HCT116 (cell line): ENCODE measurements around the gene CCDC81.

Experiments used
- CEBPB ChIP-seq: IDR thresholded peaks from 2 replicates; pipeline ENCODE4 v1.6.1; 2012; ENCODE audit warnings: low read depth
- EGR1 ChIP-seq: IDR thresholded peaks from 2 replicates; pipeline ENCODE4 v1.6.1; 2012; ENCODE audit warnings: low read depth
- EZH2 ChIP-seq: fragments of 200-600 bp; sonication (generic); IDR thresholded peaks from 2 replicates; pipeline ENCODE4 v1.6.1; 2017; ENCODE audit warnings: antibody characterized with exemption, mixed run types
- FOSL1 ChIP-seq: IDR thresholded peaks from 2 replicates; pipeline ENCODE4 v1.6.1; 2012; ENCODE audit warnings: low read depth
- POLR2A ChIP-seq: IDR thresholded peaks from 2 replicates; pipeline ENCODE4 v1.7.0; 2011; ENCODE audit warnings: borderline replicate concordance; ENCODE audit not compliant: insufficient read depth, insufficient read length; ENCODE audit errors: extremely low read depth
- POLR2AphosphoS5 ChIP-seq: IDR thresholded peaks from 2 replicates; pipeline ENCODE4 v1.6.1; 2011; ENCODE audit warnings: mild to moderate bottlenecking, low read depth, low read length, moderate library complexity
- YY1 ChIP-seq: IDR thresholded peaks from 2 replicates; pipeline ENCODE4 v1.6.1; 2011; ENCODE audit warnings: low read length, low read depth, moderate library complexity, mild to moderate bottlenecking; ENCODE audit not compliant: insufficient replicate concordance; ENCODE audit errors: extremely low read depth
- ZNF274 ChIP-seq: fragments of 200-500 bp; sonication (Bioruptor generic); IDR thresholded peaks from 2 replicates; pipeline ENCODE4 v1.6.1; 2014; ENCODE audit warnings: mild to moderate bottlenecking, low read depth, low read length, inconsistent platforms
- TF ChIP-seq, protein P1 (sequence below), 3 experiments: fragments of 200-600 bp in 1 of 3; sonication (generic) in 1 of 3; IDR thresholded peaks in 2 of 3; conservative IDR thresholded peaks in 1 of 3; 2 replicates each; pipeline ENCODE4 v1.5.1; 2012 to 2017; ENCODE audit warnings: low read depth in 2 of 3, low read length in 2 of 3, antibody characterized with exemption in 1 of 3, borderline replicate concordance in 1 of 3, control low read depth in 1 of 3, mild to moderate bottlenecking in 1 of 3, mixed read lengths in 1 of 3, mixed run types in 1 of 3, moderate library complexity in 1 of 3; ENCODE audit not compliant: insufficient read depth in 1 of 3
- TF ChIP-seq, protein P2 (sequence below): IDR thresholded peaks from 2 replicates; pipeline ENCODE4 v1.6.1; 2011; ENCODE audit warnings: mild to moderate bottlenecking, low read length, moderate library complexity; ENCODE audit not compliant: insufficient replicate concordance; ENCODE audit errors: extremely low read depth
- TF ChIP-seq, protein P3 (sequence below): IDR thresholded peaks from 2 replicates; pipeline ENCODE4 v1.6.1; 2012

GRCh38 chr11:86440843-86441242 is 66.2 kb downstream of the CCDC81 start:
- no peak for TF ChIP-seq CEBPB
- TF ChIP-seq POLR2A: no peak
- TF ChIP-seq, protein P1, sequence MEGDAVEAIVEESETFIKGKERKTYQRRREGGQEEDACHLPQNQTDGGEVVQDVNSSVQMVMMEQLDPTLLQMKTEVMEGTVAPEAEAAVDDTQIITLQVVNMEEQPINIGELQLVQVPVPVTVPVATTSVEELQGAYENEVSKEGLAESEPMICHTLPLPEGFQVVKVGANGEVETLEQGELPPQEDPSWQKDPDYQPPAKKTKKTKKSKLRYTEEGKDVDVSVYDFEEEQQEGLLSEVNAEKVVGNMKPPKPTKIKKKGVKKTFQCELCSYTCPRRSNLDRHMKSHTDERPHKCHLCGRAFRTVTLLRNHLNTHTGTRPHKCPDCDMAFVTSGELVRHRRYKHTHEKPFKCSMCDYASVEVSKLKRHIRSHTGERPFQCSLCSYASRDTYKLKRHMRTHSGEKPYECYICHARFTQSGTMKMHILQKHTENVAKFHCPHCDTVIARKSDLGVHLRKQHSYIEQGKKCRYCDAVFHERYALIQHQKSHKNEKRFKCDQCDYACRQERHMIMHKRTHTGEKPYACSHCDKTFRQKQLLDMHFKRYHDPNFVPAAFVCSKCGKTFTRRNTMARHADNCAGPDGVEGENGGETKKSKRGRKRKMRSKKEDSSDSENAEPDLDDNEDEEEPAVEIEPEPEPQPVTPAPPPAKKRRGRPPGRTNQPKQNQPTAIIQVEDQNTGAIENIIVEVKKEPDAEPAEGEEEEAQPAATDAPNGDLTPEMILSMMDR (IDR thresholded peaks at IDR 0.05 in 2 of 3, conservative IDR thresholded peaks at IDR 0.05 in 1 of 3; ENCODE audit: borderline replicate concordance in 1 of 3, insufficient read depth in 1 of 3, low read depth in 2 of 3, low read length in 2 of 3): no peak
- no peak for TF ChIP-seq EZH2
- TF ChIP-seq POLR2AphosphoS5: no peak
- TF ChIP-seq FOSL1: no peak
- no peak for TF ChIP-seq ZNF274
- TF ChIP-seq, protein P2, sequence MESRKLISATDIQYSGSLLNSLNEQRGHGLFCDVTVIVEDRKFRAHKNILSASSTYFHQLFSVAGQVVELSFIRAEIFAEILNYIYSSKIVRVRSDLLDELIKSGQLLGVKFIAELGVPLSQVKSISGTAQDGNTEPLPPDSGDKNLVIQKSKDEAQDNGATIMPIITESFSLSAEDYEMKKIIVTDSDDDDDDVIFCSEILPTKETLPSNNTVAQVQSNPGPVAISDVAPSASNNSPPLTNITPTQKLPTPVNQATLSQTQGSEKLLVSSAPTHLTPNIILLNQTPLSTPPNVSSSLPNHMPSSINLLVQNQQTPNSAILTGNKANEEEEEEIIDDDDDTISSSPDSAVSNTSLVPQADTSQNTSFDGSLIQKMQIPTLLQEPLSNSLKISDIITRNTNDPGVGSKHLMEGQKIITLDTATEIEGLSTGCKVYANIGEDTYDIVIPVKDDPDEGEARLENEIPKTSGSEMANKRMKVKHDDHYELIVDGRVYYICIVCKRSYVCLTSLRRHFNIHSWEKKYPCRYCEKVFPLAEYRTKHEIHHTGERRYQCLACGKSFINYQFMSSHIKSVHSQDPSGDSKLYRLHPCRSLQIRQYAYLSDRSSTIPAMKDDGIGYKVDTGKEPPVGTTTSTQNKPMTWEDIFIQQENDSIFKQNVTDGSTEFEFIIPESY: no peak
- TF ChIP-seq YY1: no peak
- TF ChIP-seq, protein P3, sequence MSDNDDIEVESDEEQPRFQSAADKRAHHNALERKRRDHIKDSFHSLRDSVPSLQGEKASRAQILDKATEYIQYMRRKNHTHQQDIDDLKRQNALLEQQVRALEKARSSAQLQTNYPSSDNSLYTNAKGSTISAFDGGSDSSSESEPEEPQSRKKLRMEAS: no peak
- no peak for TF ChIP-seq EGR1
